ENCODE data around the gene PPM1A.

- no peak for TF ChIP-seq ZNF121 (tag by site-specific recombination; IDR thresholded peaks at IDR 0.05)
- no peak for TF ChIP-seq CTCF (tag by site-specific recombination; IDR thresholded peaks at IDR 0.05)
- no peak for TF ChIP-seq SALL2 (tag by site-specific recombination; IDR thresholded peaks at IDR 0.05; ENCODE audit: borderline replicate concordance)
- TF ChIP-seq ZNF837 (tag by site-specific recombination; IDR thresholded peaks at IDR 0.05), result no peak
- no peak for TF ChIP-seq PRDM1 (tag by site-specific recombination; IDR thresholded peaks at IDR 0.05)
- TF ChIP-seq REST (tag by site-specific recombination; IDR thresholded peaks at IDR 0.05), result no peak
Measured at GRCh38 chr14:60210703-60211102, 38.3 kb upstream of the PPM1A start.

Data from HEK293 (cell line).